GM13976 (cell line): ENCODE measurements around the gene ELMO1.

Experiments
- DNase-seq: peaks from one replicate; pipeline ENCODE4 v3.0.0; 2012; ENCODE audit warnings: low spot score
- CTCF ChIP-seq: IDR thresholded peaks from 2 replicates; pipeline ENCODE4 v1.5.1; 2012; ENCODE audit warnings: borderline replicate concordance, mild to moderate bottlenecking; ENCODE audit not compliant: insufficient read depth; ENCODE audit errors: extremely low read depth, missing control alignments, control extremely low read depth
- in situ Hi-C: fragments of 300-500 bp; cut with MboI; formaldehyde crosslinking; loops from one replicate; pipeline ENCODE4 v1.12.0; 2022; ENCODE audit warnings: low sequenced_read_pairs, mixed read lengths, inconsistent platforms; ENCODE audit not compliant: unreplicated experiment

Gene ELMO1

GRCh38 chr7:37128327-37129034 is 320.2 kb downstream of the ELMO1 start:
- in situ Hi-C loops = no loop called here
- DNase-seq = no peak
- no peak for TF ChIP-seq CTCF

DNA sequence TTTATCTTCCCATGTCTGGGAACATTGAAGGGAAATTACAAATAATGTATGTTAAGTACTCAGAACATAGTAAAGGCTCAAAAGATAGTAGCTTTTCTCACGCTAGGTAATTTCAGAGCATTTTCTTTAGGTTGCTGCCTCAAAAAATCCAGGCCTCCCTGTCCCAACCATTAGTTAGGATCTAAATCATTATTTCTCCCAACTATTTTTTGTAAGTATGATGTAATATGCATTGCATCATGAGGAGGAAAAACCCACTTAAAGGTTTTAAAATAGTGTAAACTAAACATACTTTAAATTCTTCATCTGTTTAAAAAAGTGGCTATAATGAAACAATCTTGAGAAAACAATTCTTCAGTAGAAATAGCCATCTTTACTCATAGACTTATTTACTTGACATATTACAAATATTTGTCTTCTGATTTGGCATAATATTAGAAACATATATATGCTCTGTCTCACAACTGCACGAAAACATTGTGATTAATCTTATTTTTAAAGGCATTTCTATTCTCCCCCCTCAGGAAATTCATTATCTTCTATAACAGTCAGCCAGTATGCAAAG is 329.3 kb downstream of the ELMO1 start:
- no peak for DNase-seq
- TF ChIP-seq CTCF = no peak
- in situ Hi-C loops = no loop called here

- in situ Hi-C loops = no loop called here
- no peak for DNase-seq
- TF ChIP-seq CTCF = no peak
Observed at GRCh38 chr7:37118004-37118403, 330.7 kb downstream of the ELMO1 start.

- in situ Hi-C loops = no loop called here
- no peak for TF ChIP-seq CTCF
- DNase-seq = no peak
Observed at GRCh38 chr7:37117292-37117691, 331.4 kb downstream of the ELMO1 start.

DNA sequence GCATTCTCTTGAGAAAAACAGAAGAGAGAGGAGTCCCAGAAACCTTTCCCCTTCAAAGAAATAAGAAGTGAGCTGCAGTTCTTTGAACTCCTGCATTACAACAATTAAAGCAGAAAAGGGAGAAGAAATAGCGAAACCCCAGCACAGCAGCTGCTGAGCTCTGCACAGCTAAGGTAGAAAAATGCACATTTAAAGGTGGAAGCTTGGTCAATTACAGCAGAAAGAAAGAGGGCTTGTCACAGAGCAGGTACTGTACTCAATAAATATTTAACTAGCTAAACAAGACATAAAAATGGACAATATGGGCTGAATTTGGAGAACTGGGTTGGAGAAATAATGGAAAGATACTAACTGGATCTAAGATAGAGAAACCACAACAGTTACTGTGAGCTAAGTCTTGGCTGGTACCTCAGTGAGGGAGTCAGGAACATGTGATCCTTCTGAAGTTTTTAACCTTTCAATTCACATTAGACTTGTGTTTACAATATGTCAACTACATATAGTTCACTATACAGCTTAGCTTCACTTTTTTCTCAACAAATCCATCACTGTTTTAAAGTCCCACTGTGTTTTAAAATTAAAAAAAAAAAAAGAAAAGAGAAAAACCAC is 332.5 kb downstream of the ELMO1 start:
- in situ Hi-C loops = no loop called here
- DNase-seq = no peak
- TF ChIP-seq CTCF = no peak

DNA sequence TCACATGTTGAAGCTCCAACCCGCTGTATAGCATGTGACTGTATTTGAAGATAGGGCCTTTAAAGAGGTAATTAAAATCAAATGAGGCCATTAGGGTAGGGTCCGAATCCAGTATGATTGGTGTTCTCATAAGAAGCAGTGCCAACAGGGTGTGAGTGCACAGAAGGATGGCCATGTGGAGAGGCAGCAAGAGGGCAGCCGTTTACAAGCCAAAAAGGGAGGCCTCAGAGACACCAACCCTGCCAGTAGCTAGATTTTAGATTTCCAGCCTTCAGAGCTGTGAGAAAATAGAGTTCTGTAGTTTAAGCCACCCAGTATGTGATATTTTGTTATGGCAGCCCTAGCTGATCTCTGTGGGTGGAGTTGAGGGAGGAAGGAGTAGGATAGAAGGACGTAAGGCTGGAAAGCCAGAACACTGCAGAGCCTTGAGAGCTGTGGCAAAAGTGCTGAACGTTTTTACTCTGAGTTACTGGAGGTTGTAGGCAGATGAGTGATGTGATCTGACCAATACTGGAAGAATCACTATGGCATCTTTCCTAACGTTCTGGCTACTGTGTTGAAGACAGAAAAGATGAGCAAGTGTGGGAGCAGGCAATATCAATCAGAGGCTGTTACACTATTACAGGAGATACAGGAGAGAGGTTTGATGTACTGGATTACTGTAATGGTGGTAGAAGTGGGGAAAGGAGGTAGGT is 334.9 kb downstream of the ELMO1 start:
- TF ChIP-seq CTCF = no peak
- DNase-seq = no peak
- in situ Hi-C loops = no loop called here
